Left lung (tissue), 10 donors: ENCODE data around the gene DLGAP1. TPM values are rescaled to one million over a fixed set of nuclear protein-coding genes. Genes with fewer than 3 reads are reported as not detected.

Experiments used
- ATAC-seq: fragments of 200-7000 bp; cut with Tn5 transposase; one replicate; pipeline ENCODE4 v1.9.1; 2020; ENCODE audit warnings: moderate library complexity
- DNase-seq, 4 donors: peaks; one replicate each; pipeline ENCODE4 v3.0.0-alpha.2; 2013 to 2020
- H3K27ac ChIP-seq, 2 donors: fragments of 200-600 bp; sonication (generic) in 1 of 2; one replicate each; pipeline versions ENCODE4 v1.5.0 to v1.8.0; 2020 to 2021
- H3K27me3 ChIP-seq, 2 donors: fragments of 200-600 bp; sonication (generic) in 1 of 2; one replicate each; pipeline versions ENCODE4 v1.5.0 to v1.8.0; 2020 to 2021
- H3K36me3 ChIP-seq, 2 donors: fragments of 200-600 bp; sonication (generic) in 1 of 2; one replicate each; pipeline versions ENCODE4 v1.5.0 to v1.8.0; 2020 to 2021
- H3K4me1 ChIP-seq, 2 donors: fragments of 200-600 bp; one replicate each; pipeline ENCODE4 v1.8.0; 2021
- H3K4me3 ChIP-seq, 2 donors: fragments of 200-600 bp; sonication (generic) in 1 of 2; one replicate each; pipeline versions ENCODE4 v1.5.0 to v1.8.0; 2020 to 2021; ENCODE audit warnings: mild to moderate bottlenecking in 1 of 2
- H3K9me3 ChIP-seq, 2 donors: fragments of 200-600 bp; sonication (generic) in 1 of 2; one replicate each; pipeline versions ENCODE4 v1.5.0 to v1.8.0; 2020 to 2021
- intact Hi-C, 2 donors: fragments of 100-400 bp; cut with DNase I; formaldehyde crosslinking; loops; one replicate each; pipeline versions ENCODE4 v1.11.2 to v1.14.2; 2022
- polyA plus RNA-seq, 6 donors: library from polyadenylated mRNA; unstranded; fragments of 120-200 nt; gene quantifications; one replicate each; pipeline ENCODE4 v1.2.1, GENCODE V29; 2013; ENCODE audit not compliant: insufficient read length in 6 of 6
- total RNA-seq, 2 donors: library from RNA; stranded (reverse); fragmentation: NEBNext Ultra II Directional; extraction: Animal tissue kit (Norgen Biotek cat#: 25700); gene quantifications; one replicate each; pipeline ENCODE4 v1.2.1, GENCODE V29; 2021
- TF ChIP-seq, protein P1 (sequence below), 2 donors: fragments of 200-600 bp; sonication (generic) in 1 of 2; IDR thresholded peaks; one replicate each; pipeline versions ENCODE4 v1.5.0 to v1.8.0; 2021; ENCODE audit warnings: antibody characterized with exemption in 2 of 2
- donor health status: DM: no; HTN: yes; CAD: no.
- donor health status: DM: no; HTN: no; CAD: no.

The DLGAP1 gene
- total and polyA plus RNA-seq, 8 donors: 1.6 to 4.0 (median 2.1) TPM

DNA sequence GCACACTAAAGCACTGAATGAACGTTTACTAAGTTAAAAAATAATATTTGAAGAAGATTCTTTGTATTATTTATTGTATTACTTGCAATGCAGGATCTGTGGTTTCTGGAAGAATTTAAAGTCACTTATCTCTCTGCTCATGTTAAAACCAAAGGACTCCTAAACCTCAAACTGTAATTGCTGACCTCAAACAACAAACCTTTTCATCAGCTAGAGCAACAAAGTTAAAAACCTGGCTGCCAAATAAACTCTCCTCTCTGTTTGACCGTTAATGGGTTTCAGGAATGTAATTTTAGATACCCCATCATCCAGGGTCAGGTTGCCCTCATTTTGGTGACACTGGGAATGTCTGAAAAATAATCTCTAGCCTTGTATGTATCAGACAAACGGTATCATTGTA is 766.0 kb downstream of the DLGAP1 start:
- no peaks in the 10 kb centered on the region for H3K27me3 ChIP-seq
- intact Hi-C loops: no loop called here
- H3K4me1 ChIP-seq: peaks cover 0 to 2% of the 10 kb centered on the region in 2 donors
- no peak overlapping the region for H3K4me3 ChIP-seq
- H3K27ac ChIP-seq: no peak overlapping the region
- no peak for ATAC-seq
- no peaks in the 10 kb centered on the region for H3K36me3 ChIP-seq
- TF ChIP-seq, protein P1, sequence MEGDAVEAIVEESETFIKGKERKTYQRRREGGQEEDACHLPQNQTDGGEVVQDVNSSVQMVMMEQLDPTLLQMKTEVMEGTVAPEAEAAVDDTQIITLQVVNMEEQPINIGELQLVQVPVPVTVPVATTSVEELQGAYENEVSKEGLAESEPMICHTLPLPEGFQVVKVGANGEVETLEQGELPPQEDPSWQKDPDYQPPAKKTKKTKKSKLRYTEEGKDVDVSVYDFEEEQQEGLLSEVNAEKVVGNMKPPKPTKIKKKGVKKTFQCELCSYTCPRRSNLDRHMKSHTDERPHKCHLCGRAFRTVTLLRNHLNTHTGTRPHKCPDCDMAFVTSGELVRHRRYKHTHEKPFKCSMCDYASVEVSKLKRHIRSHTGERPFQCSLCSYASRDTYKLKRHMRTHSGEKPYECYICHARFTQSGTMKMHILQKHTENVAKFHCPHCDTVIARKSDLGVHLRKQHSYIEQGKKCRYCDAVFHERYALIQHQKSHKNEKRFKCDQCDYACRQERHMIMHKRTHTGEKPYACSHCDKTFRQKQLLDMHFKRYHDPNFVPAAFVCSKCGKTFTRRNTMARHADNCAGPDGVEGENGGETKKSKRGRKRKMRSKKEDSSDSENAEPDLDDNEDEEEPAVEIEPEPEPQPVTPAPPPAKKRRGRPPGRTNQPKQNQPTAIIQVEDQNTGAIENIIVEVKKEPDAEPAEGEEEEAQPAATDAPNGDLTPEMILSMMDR (IDR thresholded peaks at IDR 0.05): no peak
- no peak for DNase-seq
- H3K9me3 ChIP-seq: no peaks in the 10 kb centered on the region

DNA sequence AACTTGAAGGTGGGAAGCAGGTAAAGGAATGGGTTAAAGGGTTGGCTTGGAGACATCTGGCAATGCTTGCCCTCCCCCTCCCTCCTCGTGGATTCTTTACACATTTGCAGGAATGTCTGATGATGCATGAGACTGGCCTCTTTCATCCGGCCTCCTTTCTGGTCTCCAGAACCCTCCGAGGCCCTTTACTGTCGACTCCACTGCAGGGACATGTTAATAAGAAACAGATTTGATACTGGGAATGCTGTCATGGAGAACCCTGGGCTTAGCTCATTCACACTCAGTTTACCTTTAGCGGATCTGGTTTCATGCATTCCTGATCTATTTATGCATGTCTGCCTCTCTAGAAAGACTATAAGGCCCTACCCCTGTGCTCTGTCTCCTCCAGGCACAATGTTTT is 766.4 kb downstream of the DLGAP1 start:
- ATAC-seq (peak; percentile 10), DNase-seq (no peak)

DNA sequence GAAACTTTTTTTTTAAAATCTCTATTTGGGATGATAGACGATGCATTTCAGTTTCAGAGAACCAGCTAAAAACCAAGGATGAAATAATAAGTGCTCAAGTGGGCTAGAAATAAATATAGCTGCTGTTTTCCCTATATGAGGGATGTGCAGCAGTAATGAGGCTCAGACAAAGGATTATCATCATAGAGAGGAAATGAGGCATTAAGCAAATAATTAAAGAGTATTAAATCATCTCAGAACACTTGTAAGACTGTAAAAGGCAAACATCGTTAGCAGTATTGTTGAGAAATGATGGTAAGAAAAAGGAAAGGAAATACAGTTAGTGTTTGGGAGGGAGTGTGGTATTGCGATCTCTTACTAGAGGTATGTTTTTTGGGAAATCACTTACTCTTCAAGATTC is 771.6 kb downstream of the DLGAP1 start:
- TF ChIP-seq, protein P1 (IDR thresholded peaks at IDR 0.05): no peak
- no peaks in the 10 kb centered on the region for H3K36me3 ChIP-seq
- peaks cover 0 to 3% of the 10 kb centered on the region in 2 donors for H3K4me1 ChIP-seq
- no peak for DNase-seq
- no peak overlapping the region for H3K27ac ChIP-seq
- intact Hi-C loops: no loop called here
- peaks cover 0 to 7% of the 10 kb centered on the region in 2 donors for H3K9me3 ChIP-seq
- no peak for ATAC-seq
- H3K27me3 ChIP-seq: no peaks in the 10 kb centered on the region
- no peak overlapping the region for H3K4me3 ChIP-seq

More for the DNA sequence above, 766.4 kb downstream of the DLGAP1 start:
- Histone ChIP-seq H3K27me3 (no peaks in the 10 kb centered on the region), H3K4me1 (peaks cover 0 to 2% of the 10 kb centered on the region in 2 donors), H3K27ac (no peak overlapping the region), H3K9me3 (no peaks in the 10 kb centered on the region), H3K4me3 (no peak overlapping the region), H3K36me3 (no peaks in the 10 kb centered on the region)
- TF ChIP-seq, protein P1 (IDR thresholded peaks at IDR 0.05): no peak
- intact Hi-C loops: no loop called here

DNA sequence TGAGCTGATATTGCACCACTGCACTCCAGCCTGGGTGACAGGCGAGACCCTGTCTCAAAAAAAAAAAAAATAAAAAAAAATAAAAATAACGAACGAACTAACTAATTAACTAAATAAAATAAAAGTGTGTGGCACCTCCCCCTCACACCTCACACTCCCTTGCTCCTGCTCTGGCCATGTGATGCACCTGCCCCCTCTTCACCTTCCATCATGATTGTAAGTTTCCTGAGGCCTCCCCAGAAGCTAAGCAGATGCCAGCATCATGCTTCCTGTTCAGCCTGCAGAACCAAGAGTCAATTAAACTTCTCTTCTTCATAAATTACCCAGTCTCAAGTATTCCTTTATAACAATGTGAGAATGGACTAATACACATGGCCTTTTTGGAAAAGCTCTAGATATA is 773.0 kb downstream of the DLGAP1 start:
- TF ChIP-seq, protein P1 (IDR thresholded peaks at IDR 0.05): no peak
- intact Hi-C loops: no loop called here
- Histone ChIP-seq H3K27me3 (no peaks in the 10 kb centered on the region), H3K4me1 (peaks cover 0 to 3% of the 10 kb centered on the region in 2 donors), H3K27ac (no peak overlapping the region), H3K36me3 (no peaks in the 10 kb centered on the region), H3K9me3 (peaks cover 0 to 7% of the 10 kb centered on the region in 2 donors), H3K4me3 (no peak overlapping the region)
- DNase-seq: no peak
- no peak for ATAC-seq

DNA sequence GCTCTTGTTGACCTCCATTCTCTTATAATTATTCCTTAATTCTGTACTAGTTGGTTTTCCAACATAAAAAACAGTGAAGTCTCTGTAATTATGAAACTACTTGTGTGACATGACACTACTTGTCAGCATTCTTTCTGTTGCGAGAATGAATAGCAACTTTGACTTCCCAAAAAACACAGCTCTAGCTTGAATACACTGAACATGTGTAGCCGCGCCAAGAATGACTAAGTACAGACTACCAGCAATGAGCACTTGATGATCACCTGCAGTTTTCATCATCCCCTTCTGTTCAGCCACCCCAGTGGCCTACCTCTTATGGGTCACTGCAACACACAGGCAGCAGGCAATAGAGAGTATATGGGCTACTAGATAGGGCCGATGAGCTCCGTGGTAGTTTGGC is 775.9 kb downstream of the DLGAP1 start:
- Histone ChIP-seq H3K27me3 (no peaks in the 10 kb centered on the region), H3K27ac (no peak overlapping the region), H3K36me3 (no peaks in the 10 kb centered on the region), H3K9me3 (peaks cover 0 to 7% of the 10 kb centered on the region in 2 donors), H3K4me3 (no peak overlapping the region), H3K4me1 (peaks cover 0 to 3% of the 10 kb centered on the region in 2 donors)
- TF ChIP-seq, protein P1 (IDR thresholded peaks at IDR 0.05): no peak
- ATAC-seq (peak; percentile 50), DNase-seq (no peak)
- intact Hi-C loops: no loop called here
